HG03064 (cell line): ENCODE data around the gene LCE3D.
"Not testable (repeated sequence)": the region's sequence is repeated elsewhere in the genome, so short reads cannot be mapped to it uniquely, and the experiment has no call there.

Source experiments
- ATAC-seq: cut with Tn5 transposase; IDR thresholded peaks from one replicate; pipeline ENCODE4 v1.9.1; 2021; ENCODE audit warnings: low read depth; ENCODE audit not compliant: unreplicated experiment

Gene LCE3D, protein sequence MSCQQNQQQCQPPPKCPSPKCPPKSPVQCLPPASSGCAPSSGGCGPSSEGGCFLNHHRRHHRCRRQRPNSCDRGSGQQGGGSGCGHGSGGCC

GRCh38 chr1:152580433-152580832, at the start of gene LCE3D:
LCE3D (minus strand) TSS chr1:152580516; CDS start chr1:152579936, 580 bp downstream.
- no peak for ATAC-seq

- no peak for ATAC-seq
Observed at GRCh38 chr1:152626744-152627143, 46.4 kb upstream of the LCE3D start.

DNA sequence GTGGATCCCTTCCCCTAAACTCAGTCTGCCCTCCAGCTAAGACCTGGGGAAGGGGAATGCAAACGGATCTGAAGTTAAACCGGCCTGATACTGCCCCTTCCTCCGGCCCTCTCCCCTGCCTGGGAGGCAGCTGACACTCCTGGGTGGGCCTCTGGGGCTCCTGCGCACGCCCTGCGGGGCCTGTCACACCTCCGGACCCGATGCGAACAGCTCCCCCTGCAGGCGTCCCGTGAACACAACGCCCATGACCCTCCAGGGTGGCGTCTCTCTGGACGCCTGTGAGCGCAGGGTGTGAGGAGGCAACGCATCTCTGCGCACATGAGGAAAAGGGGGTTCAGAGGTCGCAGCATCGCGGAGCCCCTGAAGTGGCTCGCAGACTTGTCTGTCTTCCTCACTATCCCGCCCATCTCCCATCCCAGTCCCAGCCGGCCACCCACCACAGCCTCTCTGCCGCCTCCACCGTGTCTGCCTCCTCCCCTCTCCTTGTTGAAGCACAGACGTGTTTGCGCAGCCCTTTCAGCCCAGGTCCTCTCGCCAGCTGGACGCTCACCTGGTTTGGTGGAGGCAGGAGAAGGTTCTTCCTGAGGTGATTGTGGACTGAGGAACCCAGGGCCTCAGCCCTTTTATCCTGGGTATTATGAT, 43.0 kb upstream of the LCE3D start:
- ATAC-seq, result no peak

DNA sequence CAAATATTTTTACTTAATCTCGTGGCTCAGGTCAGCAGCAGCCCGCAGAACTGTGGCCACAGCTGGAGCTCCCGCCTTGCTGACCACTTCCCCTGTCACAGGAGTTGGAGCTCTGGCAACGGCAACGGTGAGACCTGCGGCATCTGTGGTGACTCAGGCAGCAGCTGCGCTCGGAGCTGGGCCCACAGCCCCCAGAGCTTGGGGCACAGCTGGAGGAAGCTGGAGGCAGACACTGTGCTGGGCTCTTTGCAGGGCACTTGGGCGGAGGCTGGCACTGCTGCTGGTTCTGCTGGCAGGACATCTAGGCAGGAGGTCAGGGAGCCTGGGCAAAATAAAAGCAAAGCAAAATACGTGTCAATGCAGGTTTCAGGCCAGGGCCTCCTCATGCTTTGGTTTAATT, 42.5 kb upstream of the LCE3D start, which contains the start of gene LCE3A:
LCE3A (minus strand) TSS at position 301 of the 400 bp plus-strand sequence; CDS start at position 301, 0 bp downstream.
- no peak for ATAC-seq

DNA sequence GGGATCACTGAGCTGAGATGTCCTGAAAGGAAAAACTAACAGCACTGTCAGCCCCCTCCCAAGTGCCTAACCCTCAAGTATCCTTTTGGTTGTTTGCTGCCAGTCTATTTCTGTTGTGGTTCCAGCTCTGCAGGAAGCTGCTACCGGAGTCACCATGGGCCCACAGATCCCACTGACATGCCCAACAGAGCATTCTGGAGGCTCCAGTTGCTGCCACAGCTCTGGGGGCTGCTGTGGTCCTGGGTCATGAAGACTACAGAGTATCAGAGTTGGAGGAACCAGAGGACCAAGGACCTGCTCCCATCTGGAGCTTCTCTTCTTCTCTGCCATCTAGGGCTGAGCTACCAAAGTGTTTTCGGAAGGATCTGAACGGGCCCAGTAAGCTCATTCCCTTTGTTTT, 41.7 kb upstream of the LCE3D start:
- no peak for ATAC-seq

GRCh38 chr1:152613511-152613910, 33.2 kb upstream of the LCE3D start, which contains the start of gene LCE3B:
LCE3B (plus strand) TSS chr1:152613811; CDS start chr1:152613811, 0 bp downstream.
- no peak for ATAC-seq

DNA sequence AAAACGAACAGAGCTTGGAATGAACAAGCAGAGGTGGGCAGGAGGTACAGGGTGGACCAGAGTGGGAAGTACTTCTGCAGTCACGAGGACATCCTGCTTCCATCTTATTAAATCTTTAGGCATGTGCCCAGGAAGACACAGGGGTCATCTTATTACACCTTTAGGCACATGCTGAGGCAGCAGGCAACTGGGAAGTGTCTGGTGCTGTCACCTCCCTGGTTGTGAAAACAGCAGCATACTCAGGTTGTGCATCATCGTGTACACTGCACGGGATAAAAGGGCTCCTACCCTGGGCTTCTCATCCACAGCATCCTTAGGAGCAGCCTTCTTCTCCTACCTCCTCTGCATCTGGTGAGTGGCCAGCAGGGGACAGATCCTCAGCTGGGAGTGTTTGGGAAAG, 19.6 kb upstream of the LCE3D start, which contains the start of gene LCE3C:
LCE3C (plus strand) TSS at position 301 of the 400 bp plus-strand sequence. CDS start 498 bp downstream, outside the sequence.
- no peak for ATAC-seq

GRCh38 chr1:152596986-152597385, 16.7 kb upstream of the LCE3D start:
- no peak for ATAC-seq

DNA sequence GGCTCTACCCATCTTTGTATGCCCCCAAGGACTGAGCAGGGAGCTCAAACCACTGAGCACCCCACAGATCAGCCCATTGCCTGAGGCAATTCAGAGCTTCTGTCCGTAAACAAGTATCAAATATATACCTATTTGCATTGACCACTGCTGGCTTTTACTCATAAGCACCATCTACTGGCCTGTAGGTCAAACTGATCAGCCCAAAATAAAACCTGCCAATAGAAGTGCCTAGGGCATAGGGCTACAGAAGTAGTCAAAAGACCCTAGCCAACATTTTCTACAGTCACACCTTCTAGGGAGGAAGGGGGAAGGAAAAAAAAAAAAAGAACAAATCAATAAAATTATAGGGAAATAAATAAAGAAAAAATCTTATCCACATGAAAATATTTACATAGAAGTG, 5.3 kb upstream of the LCE3D start:
- ATAC-seq, result no peak

DNA sequence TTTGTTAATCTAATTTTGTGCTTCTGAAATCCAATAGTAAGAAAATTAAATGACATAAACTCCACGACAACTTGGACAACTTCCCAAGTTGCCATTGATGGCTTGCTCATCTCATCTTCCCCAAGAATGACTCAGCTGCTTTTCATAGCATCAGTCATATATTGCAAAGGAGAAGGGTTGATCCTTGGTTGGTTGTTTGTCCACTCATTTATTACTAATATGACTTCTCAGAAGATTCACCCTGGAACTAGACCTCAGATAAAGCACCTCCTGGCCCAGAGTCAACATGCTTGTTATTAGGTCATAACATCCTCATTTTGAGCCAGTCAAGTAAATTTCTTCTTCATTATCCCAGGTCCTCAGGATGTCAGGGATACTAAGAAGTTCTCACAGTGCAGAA, 2.3 kb upstream of the LCE3D start:
- ATAC-seq, result no peak

GRCh38 chr1:152579526-152579925, 790 bp downstream of the LCE3D start:
- not testable (repeated sequence) for ATAC-seq

- ATAC-seq, result no peak
Observed at GRCh38 chr1:152577168-152577567, 3.1 kb downstream of the LCE3D start.

- no peak for ATAC-seq
Observed at GRCh38 chr1:152566681-152567080, 13.6 kb downstream of the LCE3D start, which contains the start of gene LCE3E. LCE3E (minus strand) TSS chr1:152566780; CDS start chr1:152566208, 572 bp downstream.

GRCh38 chr1:152565535-152566215, 14.6 kb downstream of the LCE3D start:
- no peak for ATAC-seq

DNA sequence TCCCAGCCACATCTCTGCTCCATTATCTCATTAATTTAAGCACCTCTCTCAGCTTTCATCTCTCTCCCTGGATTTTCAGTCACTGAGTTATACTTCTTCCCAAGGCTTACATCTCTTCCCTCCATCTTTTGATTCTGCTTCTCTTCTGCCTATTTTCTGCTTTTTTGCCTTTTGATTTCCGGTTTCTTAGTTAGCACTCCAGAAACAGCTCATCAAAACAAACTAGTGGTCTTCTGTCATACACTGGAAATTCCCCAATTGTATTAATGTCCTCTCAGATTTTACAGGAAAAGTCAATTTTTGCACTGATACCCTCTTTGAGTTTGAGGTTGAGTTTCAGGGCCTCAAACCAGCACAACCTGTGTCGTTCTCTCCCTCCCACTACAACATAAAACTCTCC, 15.2 kb downstream of the LCE3D start:
- no peak for ATAC-seq

DNA sequence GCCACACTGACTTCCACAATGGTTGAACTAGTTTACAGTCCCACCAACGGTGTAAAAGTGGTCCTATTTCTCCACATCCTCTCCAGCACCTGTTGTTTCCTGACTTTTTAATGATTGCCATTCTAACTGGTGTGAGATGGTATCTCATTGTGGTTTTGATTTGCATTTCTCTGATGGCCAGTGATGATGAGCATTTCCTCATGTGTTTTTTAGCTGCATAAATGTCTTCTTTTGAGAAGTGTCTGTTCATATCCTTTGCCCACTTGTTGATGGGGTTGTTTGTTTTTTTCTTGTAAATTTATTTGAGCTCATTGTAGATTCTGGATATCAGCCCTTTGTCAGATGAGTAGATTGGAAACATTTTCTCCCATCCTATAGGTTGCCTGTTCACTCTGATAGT, 32.0 kb downstream of the LCE3D start:
- not testable (repeated sequence) for ATAC-seq

- no peak for ATAC-seq
Observed at GRCh38 chr1:152546704-152547103, 33.6 kb downstream of the LCE3D start.

- no peak for ATAC-seq
Observed at GRCh38 chr1:152543820-152544219, 36.5 kb downstream of the LCE3D start.

DNA sequence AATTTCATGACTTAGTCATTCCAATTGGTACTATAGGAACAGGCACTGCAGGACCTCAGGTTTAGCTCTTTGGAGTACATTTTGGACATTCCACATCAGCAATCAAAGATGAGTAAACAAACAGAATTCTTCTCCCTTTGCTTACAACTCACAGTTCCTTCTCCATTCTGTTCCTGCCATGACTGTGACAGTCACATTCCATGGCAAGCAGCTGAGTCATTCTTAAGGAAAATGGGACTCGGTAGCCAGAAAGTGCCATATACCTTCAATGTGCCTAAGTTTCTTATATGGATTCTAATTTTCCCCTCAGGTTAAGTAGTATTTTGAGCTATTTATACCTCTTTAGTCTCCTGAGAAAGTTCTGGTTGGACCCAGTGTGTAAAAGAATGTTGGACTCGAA, 40.4 kb downstream of the LCE3D start:
- no peak for ATAC-seq

DNA sequence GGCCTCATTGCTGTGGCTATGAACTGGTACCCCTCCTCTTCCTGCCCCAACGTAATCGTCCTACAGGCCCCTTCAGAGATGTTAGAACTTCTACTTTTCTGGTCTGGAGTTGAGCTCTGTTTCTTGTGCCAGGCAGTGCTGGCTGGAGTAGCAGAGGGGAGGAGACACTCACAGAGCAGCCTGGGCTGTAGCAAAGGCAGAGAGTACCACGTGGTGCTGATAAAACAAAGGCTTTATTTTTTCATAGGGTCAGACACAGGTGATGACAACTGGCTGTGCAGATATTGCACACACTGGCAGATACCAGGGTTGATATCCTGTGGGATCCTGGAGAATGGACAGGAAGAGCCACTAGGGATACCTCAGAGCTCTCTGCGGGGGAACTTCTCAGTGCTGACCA, 42.8 kb downstream of the LCE3D start:
- no peak for ATAC-seq

DNA sequence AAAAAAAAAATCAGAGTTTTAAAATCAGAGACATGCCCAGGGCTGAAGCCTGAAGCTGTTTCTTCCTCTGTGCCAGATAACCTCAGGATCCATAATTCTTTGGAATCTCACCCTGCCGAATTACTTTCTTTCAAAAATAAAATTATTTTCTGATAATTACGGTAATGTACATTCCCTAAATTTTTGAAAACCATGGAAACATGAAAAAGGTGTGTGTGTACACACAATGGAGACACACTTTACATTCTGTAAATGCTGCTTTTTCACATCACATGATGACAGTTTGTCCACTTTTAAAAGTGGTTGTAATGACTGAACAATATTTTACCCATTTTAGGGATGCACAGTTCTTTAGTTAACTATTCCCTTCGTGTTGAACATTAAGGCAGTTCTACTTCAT, 44.5 kb downstream of the LCE3D start:
- no peak for ATAC-seq
